Endothelial cell of umbilical vein (primary cell): ENCODE results near the gene PDK2. TPM values are rescaled to one million over a fixed set of nuclear protein-coding genes. Genes with fewer than 3 reads are reported as not detected.

Experiments used
- BruUV-seq: library from RNA; stranded (reverse); fragments of 400-500 nt; replicated peaks from 2 replicates; lab custom pipeline; 2021; lab: Mats Ljungman, UMichigan
- CTCF ChIA-PET: fragments of 300-600, 350-600 bp; sonication (Branson Sonifier 250); formaldehyde crosslinking; loops from one replicate; lab custom pipeline; 2021; ENCODE audit warnings: antibody characterized with exemption, inconsistent platforms; lab: Charles Lee
- POLR2A ChIA-PET: fragments of 300-600, 350-600 bp; sonication (Branson Sonifier 250); formaldehyde crosslinking; loops from one replicate; lab custom pipeline; 2021; ENCODE audit warnings: antibody characterized with exemption, inconsistent platforms; lab: Charles Lee
- DNase-seq: peaks from one replicate; pipeline ENCODE4 v3.0.0-alpha.2; 2011; ENCODE audit warnings: low read depth, low spot score
- FAIRE-seq: peaks from 2 replicates; lab custom pipeline; 2011; peaks lifted over from hg19 to GRCh38; lab: Jason Lieb, UNC
- H2AFZ ChIP-seq: 2 replicates; pipeline ENCODE4 v1.6.0; 2012; ENCODE audit warnings: low read depth, low read length, control low read depth, inconsistent platforms
- H3K27ac ChIP-seq: 2 replicates; pipeline ENCODE4 v1.5.1; 2011; ENCODE audit warnings: low read depth, mild to moderate bottlenecking, control low read depth, low read length, moderate library complexity; ENCODE audit not compliant: insufficient read depth
- H3K27me3 ChIP-seq, 2 experiments: 2 replicates each; pipeline versions ENCODE4 v1.6.0 to v1.6.1; 2011; ENCODE audit warnings: low read length in 2 of 2, mixed read lengths in 1 of 2; ENCODE audit not compliant: control insufficient read depth in 2 of 2, insufficient read depth in 2 of 2
- H3K36me3 ChIP-seq, 2 experiments: 2 replicates in 1 of 2; 3 replicates in 1 of 2; pipeline ENCODE4 v1.5.1; 2011; ENCODE audit warnings: low read length in 2 of 2, mild to moderate bottlenecking in 1 of 2, moderate library complexity in 1 of 2; ENCODE audit not compliant: control insufficient read depth in 2 of 2, insufficient read depth in 2 of 2; ENCODE audit errors: extremely low read depth in 1 of 2
- H3K4me1 ChIP-seq: 3 replicates; pipeline ENCODE4 v1.5.1; 2011; ENCODE audit warnings: mild to moderate bottlenecking, low read length; ENCODE audit not compliant: control insufficient read depth, insufficient read depth; ENCODE audit errors: extremely low read depth
- H3K4me2 ChIP-seq: 2 replicates; pipeline ENCODE4 v1.6.1; 2011; ENCODE audit warnings: low read length, control low read depth, mixed read lengths; ENCODE audit not compliant: insufficient read depth
- H3K4me3 ChIP-seq, 3 experiments: fragments of 200-600 bp in 1 of 3; sonication (generic), shearing (Covaris generic) in 1 of 3; replicated peaks in 1 of 3; 2 replicates each; pipeline ENCODE4 v1.5.1; 2011 to 2016; ENCODE audit warnings: control low read depth in 3 of 3, low read length in 3 of 3, mild to moderate bottlenecking in 2 of 3, inconsistent platforms in 1 of 3, low read depth in 1 of 3, moderate library complexity in 1 of 3; ENCODE audit not compliant: insufficient read depth in 1 of 3
- H3K79me2 ChIP-seq: 2 replicates; pipeline ENCODE4 v1.6.0; 2012; ENCODE audit warnings: low read length, inconsistent platforms; ENCODE audit not compliant: control insufficient read depth, insufficient read depth
- H3K9ac ChIP-seq: replicated peaks from 2 replicates; pipeline ENCODE3; 2011; ENCODE audit warnings: low read length, control low read depth; ENCODE audit not compliant: insufficient read depth; ENCODE audit errors: extremely low read depth
- H3K9me1 ChIP-seq: replicated peaks from 3 replicates; pipeline ENCODE4 v1.6.0; 2011; ENCODE audit warnings: mild to moderate bottlenecking, low read length; ENCODE audit not compliant: control insufficient read depth, insufficient read depth; ENCODE audit errors: extremely low read depth
- H3K9me3 ChIP-seq: replicated peaks from 2 replicates; pipeline ENCODE4 v1.5.1; 2012; ENCODE audit warnings: low read length, inconsistent platforms; ENCODE audit not compliant: control insufficient read depth, insufficient read depth
- H4K20me1 ChIP-seq: replicated peaks from 2 replicates; pipeline ENCODE3; 2011; ENCODE audit warnings: mild to moderate bottlenecking, low read length; ENCODE audit not compliant: control insufficient read depth, insufficient read depth; ENCODE audit errors: extremely low read depth
- CTCF ChIP-seq, 2 donors: IDR thresholded peaks; 1 replicate in 1 of 2; 2 replicates in 1 of 2; pipeline ENCODE4 v1.5.1; 2011; ENCODE audit warnings: low read length in 2 of 2, mild to moderate bottlenecking in 2 of 2, moderate library complexity in 2 of 2, control low read depth in 1 of 2, inconsistent platforms in 1 of 2, low read depth in 1 of 2; ENCODE audit not compliant: insufficient read depth in 1 of 2; ENCODE audit errors: extremely low read depth in 1 of 2
- EZH2 ChIP-seq: IDR thresholded peaks from 2 replicates; pipeline ENCODE4 v1.6.1; 2012; ENCODE audit warnings: borderline replicate concordance, low read depth, mild to moderate bottlenecking, moderate library complexity, low read length, inconsistent platforms; ENCODE audit not compliant: severe bottlenecking
- FOS ChIP-seq: IDR thresholded peaks from 2 replicates; pipeline ENCODE4 v1.6.1; 2011; ENCODE audit warnings: mild to moderate bottlenecking, low read length, moderate library complexity, borderline replicate concordance; ENCODE audit not compliant: insufficient read depth
- GATA2 ChIP-seq: IDR thresholded peaks from 2 replicates; pipeline ENCODE4 v1.7.0; 2011; ENCODE audit warnings: low read depth, mild to moderate bottlenecking, moderate library complexity, mixed read lengths, low read length; ENCODE audit not compliant: insufficient read length, insufficient read depth
- MAX ChIP-seq: IDR thresholded peaks from 2 replicates; pipeline ENCODE4 v1.6.1; 2011; ENCODE audit not compliant: insufficient read depth, insufficient read length
- MYC ChIP-seq: IDR thresholded peaks from one replicate; pipeline ENCODE4 v1.6.1; 2011; ENCODE audit warnings: mild to moderate bottlenecking, low read depth, low read length
- POLR2AphosphoS5 ChIP-seq: IDR thresholded peaks from 2 replicates; pipeline ENCODE4 v1.6.1; 2012; ENCODE audit warnings: low read depth, mild to moderate bottlenecking, control low read depth, low read length, moderate library complexity; ENCODE audit not compliant: insufficient read depth
- dilution Hi-C: fragments of 300-500 bp; cut with MboI; formaldehyde crosslinking; loops from one replicate; pipeline ENCODE4 v1.15.0; 2019; ENCODE audit warnings: low sequenced_read_pairs; ENCODE audit not compliant: extremely low pct_ligation_motif_present
- intact Hi-C: fragments of 100-400 bp; cut with micrococcal nuclease; formaldehyde crosslinking; loops from one replicate; pipeline ENCODE4 v1.10.0; 2022
- polyA plus RNA-seq, 4 experiments: library from polyadenylated mRNA; depleted of rRNA in 3 of 4; stranded (reverse) in 3 of 4; unstranded in 1 of 4; fragments of >200 nt; gene quantifications; 2 replicates each; pipeline versions ENCODE4 v1.2.1 to v1.2.3, GENCODE V29; 2011 to 2012; ENCODE audit warnings: missing spikeins in 1 of 4
- total RNA-seq: library from RNA; stranded (reverse); gene quantifications from 2 replicates; pipeline ENCODE4 v1.2.3, GENCODE V29; 2021

The PDK2 gene
- total and polyA plus RNA-seq, 2 donors (not counting 3 experiments of a cell fraction or from before 2014, with no cell fraction given): 21.3 to 114 TPM

- Histone ChIP-seq H3K79me2 (peaks cover 21% of the 10 kb centered on the region), H3K9ac (no peak overlapping the region), H3K9me1 (no peaks in the 10 kb centered on the region), H3K9me3 (no peaks in the 10 kb centered on the region), H3K4me1 (peaks cover 45% of the 10 kb centered on the region), H3K4me3 (no peak overlapping the region), H3K4me2 (no peak overlapping the region), H3K27ac (no peak overlapping the region), H2AFZ (no peak overlapping the region), H3K27me3 (no peaks in the 10 kb centered on the region), H4K20me1 (no peaks in the 10 kb centered on the region), H3K36me3 (no peaks in the 10 kb centered on the region)
- FAIRE-seq (no peak), DNase-seq (no peak)
- CTCF ChIA-PET: interaction anchor here (1.8 to 8.3 kb wide), 4 partner anchors 17 to 36 kb away, joined by 7 to 76 read pairs (median 18); partner anchors contain the start of gene PDK2
- intact Hi-C loops (no loop called here), dilution Hi-C loops (no loop called here)
- TF ChIP-seq EZH2 (no peak), MYC (no peak), POLR2AphosphoS5 (no peak), GATA2 (no peak), MAX (no peak), CTCF (IDR thresholded peaks at IDR 0.05; ENCODE audit: extremely low read depth in 1 of 2, insufficient read depth in 1 of 2, low read depth in 1 of 2, low read length in 2 of 2) (no peak), FOS (no peak)
- POLR2A ChIA-PET: interaction anchor here (0.7 kb wide), 1 partner anchor 19 kb away, joined by 3 read pairs; no protein-coding TSS in a partner anchor
- no TSS peak for BruUV-seq
Observed at GRCh38 chr17:50062293-50063243, 32.6 kb upstream of the PDK2 start.
